ENCODE measurements around the gene CTTNBP2NL. TPM values are rescaled to one million over a fixed set of nuclear protein-coding genes. Genes with fewer than 3 reads are reported as not detected.

CTTNBP2NL gene
- total and polyA plus RNA-seq, 9 donors: 8.1 to 35.7 (median 28.3) TPM

DNA sequence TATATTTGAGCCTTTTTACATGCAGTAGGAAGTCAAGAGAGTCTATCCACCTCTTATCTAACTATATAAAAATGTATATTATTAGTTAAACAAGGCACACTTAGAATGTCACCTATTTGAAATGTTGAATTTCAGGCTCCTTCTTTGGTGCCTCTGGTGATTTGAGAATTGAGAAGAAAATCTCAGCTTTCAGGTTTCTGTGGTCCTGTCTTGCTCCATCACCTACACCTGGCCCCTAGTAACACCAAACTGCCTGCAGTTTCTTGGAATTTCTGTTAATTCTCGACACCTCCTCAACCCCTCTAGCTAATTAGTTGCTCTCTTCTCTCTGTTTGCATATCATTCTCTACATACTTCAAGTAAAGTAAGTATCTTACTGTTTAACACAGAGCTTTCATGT, 57.9 kb downstream of the CTTNBP2NL start:
- H3K4me1 ChIP-seq (ENCODE audit: insufficient read depth): peaks cover 3% of the 10 kb centered on the region
- H3K27me3 ChIP-seq: no peaks in the 10 kb centered on the region
- TF ChIP-seq EP300 (IDR thresholded peaks at IDR 0.05): no peak
- TF ChIP-seq CTCF (IDR thresholded peaks at IDR 0.05): no peak
- TF ChIP-seq POLR2A (IDR thresholded peaks at IDR 0.05): no peak
- H3K9me3 ChIP-seq: no peaks in the 10 kb centered on the region
- intact Hi-C loops (cut with DNase I): no loop called here
- H3K27ac ChIP-seq: no peak overlapping the region
- WGBS, 3 donors: 93 to 98% (median 97%) methylated on average over 1 of the region's 1 CpG
- no peak overlapping the region for H3K4me3 ChIP-seq
- no peaks in the 10 kb centered on the region for H3K36me3 ChIP-seq
- DNase-seq: no peak

DNA sequence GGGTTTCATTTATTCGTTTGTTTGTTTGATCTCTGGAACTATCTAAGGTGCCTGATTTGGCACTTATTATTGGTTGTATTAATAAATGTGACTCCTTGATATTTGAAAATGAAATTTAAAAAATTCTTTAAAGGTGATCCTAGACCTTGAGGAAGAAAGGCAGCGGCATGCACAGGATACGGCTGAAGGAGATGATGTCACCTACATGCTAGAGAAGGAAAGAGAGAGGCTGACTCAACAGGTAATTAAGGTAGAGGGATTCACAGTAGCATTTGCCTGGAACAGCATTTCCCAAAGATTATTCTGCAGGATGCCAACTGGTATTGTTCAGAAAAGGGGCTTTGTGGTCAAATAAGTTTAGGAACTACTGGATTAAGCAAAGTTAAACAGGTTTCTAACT, 58.3 kb downstream of the CTTNBP2NL start:
- no peaks in the 10 kb centered on the region for H3K27me3 ChIP-seq
- peaks cover 3% of the 10 kb centered on the region for H3K4me1 ChIP-seq (ENCODE audit: insufficient read depth)
- no peak overlapping the region for H3K4me3 ChIP-seq
- intact Hi-C loops (cut with DNase I): no loop called here
- no peaks in the 10 kb centered on the region for H3K9me3 ChIP-seq
- no peak overlapping the region for H3K27ac ChIP-seq
- TF ChIP-seq POLR2A (IDR thresholded peaks at IDR 0.05) (no peak), EP300 (IDR thresholded peaks at IDR 0.05) (no peak), CTCF (IDR thresholded peaks at IDR 0.05) (no peak)
- no peak for DNase-seq
- H3K36me3 ChIP-seq: no peaks in the 10 kb centered on the region
- 90 to 96% (median 94%) methylated on average over 3 of the region's 3 CpGs for WGBS, 3 donors

- Histone ChIP-seq H3K36me3 (no peaks in the 10 kb centered on the region), H3K27ac (no peak overlapping the region), H3K27me3 (no peaks in the 10 kb centered on the region), H3K4me1 (ENCODE audit: insufficient read depth) (no peaks in the 10 kb centered on the region), H3K9me3 (no peaks in the 10 kb centered on the region), H3K4me3 (no peak overlapping the region)
- intact Hi-C loops (cut with DNase I): no loop called here
- 74 to 82% (median 76%) methylated on average over 2 of the region's 2 CpGs for WGBS, 3 donors
- TF ChIP-seq POLR2A (IDR thresholded peaks at IDR 0.05) (no peak), CTCF (IDR thresholded peaks at IDR 0.05) (no peak), EP300 (IDR thresholded peaks at IDR 0.05) (no peak)
- DNase-seq: no peak
Measured at GRCh38 chr1:112457241-112457640, 61.2 kb downstream of the CTTNBP2NL start.

GRCh38 chr1:112457955-112458354, 61.9 kb downstream of the CTTNBP2NL start:
- Histone ChIP-seq H3K36me3 (no peaks in the 10 kb centered on the region), H3K27me3 (no peaks in the 10 kb centered on the region), H3K4me1 (ENCODE audit: insufficient read depth) (no peaks in the 10 kb centered on the region), H3K27ac (no peak overlapping the region), H3K9me3 (no peaks in the 10 kb centered on the region), H3K4me3 (no peak overlapping the region)
- DNase-seq: no peak
- intact Hi-C loops (cut with DNase I): no loop called here
- no peak for TF ChIP-seq EP300 (IDR thresholded peaks at IDR 0.05)
- no peak for TF ChIP-seq POLR2A (IDR thresholded peaks at IDR 0.05)
- no peak for TF ChIP-seq CTCF (IDR thresholded peaks at IDR 0.05)

- Histone ChIP-seq H3K27ac (no peak overlapping the region), H3K4me3 (no peak overlapping the region), H3K4me1 (ENCODE audit: insufficient read depth) (no peaks in the 10 kb centered on the region), H3K36me3 (no peaks in the 10 kb centered on the region), H3K9me3 (no peaks in the 10 kb centered on the region), H3K27me3 (no peaks in the 10 kb centered on the region)
- no peak for DNase-seq
- intact Hi-C loops (cut with DNase I): no loop called here
- 76 to 85% (median 82%) methylated on average over 4 of the region's 4 CpGs for WGBS, 3 donors
- TF ChIP-seq EP300 (IDR thresholded peaks at IDR 0.05) (no peak), POLR2A (IDR thresholded peaks at IDR 0.05) (no peak), CTCF (IDR thresholded peaks at IDR 0.05) (no peak)
Measured at GRCh38 chr1:112458756-112459155, 62.7 kb downstream of the CTTNBP2NL start.

All from ovary (tissue), 9 donors.